Renal cortical epithelial cell (primary cell): Measurements from ENCODE around the gene DOCK6. TPM values are rescaled to one million over a fixed set of nuclear protein-coding genes. Genes with fewer than 3 reads are reported as not detected.

ENCODE experiments used
- DNase-seq: peaks from one replicate; pipeline ENCODE4 v3.0.0-alpha.2; 2011; ENCODE audit warnings: low read depth
- total RNA-seq: library from RNA; depleted of rRNA; stranded (reverse); fragments of >200 nt; gene quantifications from 2 replicates; pipeline ENCODE4 v1.2.3, GENCODE V29; 2014

The DOCK6 gene
- total RNA-seq, 1 donor from 2014 or later: 27.1 TPM

GRCh38 chr19:11244846-11245589 is 17.3 kb downstream of the DOCK6 start:
- DNase-seq: no peak

- DNase-seq: no peak
These were observed 18.5 kb downstream of the DOCK6 start for GRCh38 chr19:11243798-11244169.

DNA sequence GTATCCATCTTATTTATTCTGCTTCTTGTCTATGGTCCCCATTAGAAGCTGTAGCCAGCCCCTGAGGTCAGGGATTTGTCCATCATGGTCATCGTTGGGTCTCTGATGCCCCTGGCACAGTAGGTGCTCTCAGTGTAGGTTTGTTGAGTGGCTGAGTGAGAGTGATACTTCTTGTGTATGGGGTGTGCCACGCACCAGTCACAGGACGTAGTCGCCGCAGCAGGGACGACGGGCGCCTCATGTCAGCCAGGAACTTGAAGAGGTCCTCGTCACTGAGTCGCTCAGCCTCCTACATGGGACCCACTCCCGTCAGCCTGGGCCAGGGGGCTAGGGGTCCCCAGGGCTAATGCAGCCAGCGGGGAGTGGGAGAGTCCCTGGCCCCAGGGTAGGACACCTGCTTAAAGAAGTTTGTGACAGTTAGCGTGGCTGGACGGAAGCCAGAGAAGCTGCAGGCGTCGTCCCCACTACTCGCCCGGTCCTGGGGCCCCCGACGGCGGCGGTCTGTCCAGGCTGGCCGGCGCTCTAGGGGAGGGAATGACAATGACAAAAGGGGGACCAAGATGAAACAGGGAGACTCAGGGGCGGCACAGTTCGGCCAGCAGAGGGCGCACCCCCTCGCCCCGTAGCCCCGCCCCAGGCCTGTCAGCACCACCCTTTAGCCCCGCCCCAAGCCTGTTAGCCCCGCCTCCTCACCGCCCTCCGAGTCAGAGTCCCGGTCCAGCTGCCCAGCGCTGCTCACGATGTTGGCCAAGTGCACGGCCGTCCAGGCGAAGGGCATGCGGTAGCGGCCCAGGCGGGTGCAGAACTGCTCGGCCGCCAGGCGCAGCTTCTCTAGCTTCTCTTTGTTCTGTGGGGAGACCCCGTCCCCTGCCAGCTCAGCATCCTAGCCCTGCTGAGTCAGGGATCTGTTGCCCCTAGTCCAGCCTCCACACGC is 19.2 kb downstream of the DOCK6 start:
- DNase-seq: peak; percentile 45

- no peak for DNase-seq
These were observed 20.3 kb downstream of the DOCK6 start for GRCh38 chr19:11242025-11242424.

- DNase-seq: no peak
These were observed 22.3 kb downstream of the DOCK6 start for GRCh38 chr19:11240008-11240444.

DNA sequence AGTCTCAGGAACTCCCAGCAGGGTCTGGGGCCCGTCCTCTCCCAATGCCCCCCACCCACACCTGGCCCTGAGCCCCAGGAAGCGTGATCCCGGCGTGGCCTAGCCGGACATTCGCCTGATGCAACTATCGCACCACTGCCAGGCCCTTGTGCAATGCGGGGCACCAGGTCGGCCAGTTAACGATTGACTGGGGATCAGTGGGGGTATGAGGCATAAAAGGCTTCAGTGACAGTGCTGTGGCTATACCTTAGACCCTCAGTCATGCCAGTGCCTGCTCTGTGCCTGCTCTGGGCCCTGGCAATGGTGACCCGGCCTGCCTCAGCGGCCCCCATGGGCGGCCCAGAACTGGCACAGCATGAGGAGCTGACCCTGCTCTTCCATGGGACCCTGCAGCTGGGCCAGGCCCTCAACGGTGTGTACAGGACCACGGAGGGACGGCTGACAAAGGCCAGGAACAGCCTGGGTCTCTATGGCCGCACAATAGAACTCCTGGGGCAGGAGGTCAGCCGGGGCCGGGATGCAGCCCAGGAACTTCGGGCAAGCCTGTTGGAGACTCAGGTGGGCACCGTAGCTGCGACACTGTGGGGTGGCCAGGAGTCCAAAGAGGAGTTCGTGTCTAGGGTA is 22.8 kb downstream of the DOCK6 start, which contains the start of gene ANGPTL8:
Gene ANGPTL8, plus strand, starts transcription at position 243 of the 624 bp plus-strand sequence. Its CDS starts 19 bp downstream, at position 262.
- peak; percentile 54 for DNase-seq

DNA sequence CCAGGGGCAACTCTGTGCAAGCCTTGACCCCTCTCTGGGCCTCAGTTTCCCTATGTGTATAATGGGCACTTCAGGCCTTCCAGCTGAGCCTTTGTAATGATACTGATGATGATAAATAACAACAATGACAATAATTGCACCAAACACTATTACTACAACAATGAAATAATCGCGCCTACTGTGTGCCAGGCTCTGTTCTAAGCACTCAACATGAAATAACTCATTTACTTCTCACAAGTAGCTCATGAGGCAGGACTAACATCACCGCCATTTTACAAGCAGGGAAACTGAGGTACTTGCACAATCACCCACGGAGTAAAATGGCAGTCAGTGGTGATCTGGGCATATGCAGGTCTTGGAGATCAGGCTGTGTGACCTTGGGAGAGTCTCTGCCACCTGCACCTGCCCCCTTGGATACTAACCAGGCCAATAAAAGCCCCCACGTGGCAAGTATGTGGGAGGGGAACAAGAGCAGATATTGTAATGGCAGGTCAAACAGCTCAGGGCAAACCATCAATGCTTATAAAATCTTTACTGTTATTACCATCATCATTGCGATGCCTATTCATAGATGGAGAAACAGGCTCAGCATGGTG is 23.4 kb downstream of the DOCK6 start:
- DNase-seq: no peak

GRCh38 chr19:11238041-11238440 is 24.3 kb downstream of the DOCK6 start:
- DNase-seq: no peak

GRCh38 chr19:11237321-11237720 is 25.0 kb downstream of the DOCK6 start:
- DNase-seq: no peak

GRCh38 chr19:11236324-11237301 is 25.7 kb downstream of the DOCK6 start:
- no peak for DNase-seq

DNA sequence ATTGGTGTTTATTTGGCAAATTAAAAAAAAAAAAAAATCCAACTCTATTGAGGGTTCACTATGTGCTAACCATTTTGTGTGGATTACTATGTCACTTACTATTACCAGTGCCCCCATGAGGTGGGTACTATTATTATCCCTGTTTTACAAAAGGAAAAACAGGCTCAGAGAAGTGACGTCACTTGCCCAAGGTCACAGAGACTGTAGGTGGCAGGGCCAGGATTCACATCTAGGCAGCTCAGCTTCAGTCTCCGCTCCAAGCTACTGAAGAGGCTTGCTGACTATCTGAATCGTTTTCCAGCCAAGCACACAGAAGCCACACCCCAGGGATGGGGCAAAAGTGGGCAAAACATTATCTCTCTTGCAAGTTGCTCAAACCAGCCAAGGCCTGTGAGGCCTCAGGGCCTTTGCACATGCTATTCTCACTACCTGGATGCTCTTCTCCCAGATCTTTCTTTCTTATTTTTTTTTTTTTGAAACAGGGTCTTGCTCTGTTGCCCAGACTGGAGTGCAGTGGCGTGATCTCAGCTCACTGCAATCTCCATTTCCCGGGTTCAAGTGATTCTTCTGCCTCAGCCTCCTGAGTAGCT is 27.7 kb downstream of the DOCK6 start:
- DNase-seq: no peak

GRCh38 chr19:11233073-11233472 is 29.3 kb downstream of the DOCK6 start:
- DNase-seq: no peak

- no peak for DNase-seq
These were observed 29.8 kb downstream of the DOCK6 start for GRCh38 chr19:11232555-11232954.

DNA sequence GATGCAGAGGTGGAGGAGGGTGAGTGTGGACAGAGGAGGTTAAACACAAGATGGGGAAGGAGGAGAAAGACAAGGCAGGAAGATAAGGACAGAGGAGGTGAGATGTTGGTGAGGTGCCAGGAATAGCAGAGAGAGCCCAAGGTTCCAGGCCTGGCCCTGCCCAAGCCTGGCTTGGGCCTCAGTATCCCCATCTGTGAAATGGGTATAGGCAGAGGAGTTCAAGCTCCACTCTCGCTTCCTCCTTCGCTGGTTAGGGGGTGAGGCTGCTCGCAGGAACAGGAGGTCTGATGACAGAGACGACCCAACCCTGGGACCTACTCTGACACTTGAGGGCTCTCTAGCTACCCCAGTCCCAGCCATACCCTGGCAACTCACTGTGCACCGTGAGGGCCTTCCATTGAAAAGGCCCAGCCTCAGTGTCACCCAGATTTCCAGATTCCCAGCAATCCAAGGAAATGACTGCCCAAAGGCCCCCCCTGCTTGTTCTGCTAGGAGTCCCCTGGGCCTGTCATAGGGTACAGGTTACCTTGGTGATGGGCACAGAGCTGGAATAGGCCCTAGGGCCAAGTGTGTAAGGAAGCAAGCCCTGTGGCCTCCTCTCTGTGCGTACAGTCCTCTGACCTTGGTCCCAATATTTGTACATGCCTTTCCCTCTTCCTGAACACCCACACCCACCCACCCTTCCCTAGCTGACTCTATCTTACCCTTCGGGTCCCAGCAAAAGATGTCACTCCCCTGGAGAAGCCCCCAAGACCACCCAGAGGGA is 31.5 kb downstream of the DOCK6 start:
- DNase-seq: no peak

- DNase-seq: no peak
These were observed 35.0 kb downstream of the DOCK6 start for GRCh38 chr19:11227195-11227886.

DNA sequence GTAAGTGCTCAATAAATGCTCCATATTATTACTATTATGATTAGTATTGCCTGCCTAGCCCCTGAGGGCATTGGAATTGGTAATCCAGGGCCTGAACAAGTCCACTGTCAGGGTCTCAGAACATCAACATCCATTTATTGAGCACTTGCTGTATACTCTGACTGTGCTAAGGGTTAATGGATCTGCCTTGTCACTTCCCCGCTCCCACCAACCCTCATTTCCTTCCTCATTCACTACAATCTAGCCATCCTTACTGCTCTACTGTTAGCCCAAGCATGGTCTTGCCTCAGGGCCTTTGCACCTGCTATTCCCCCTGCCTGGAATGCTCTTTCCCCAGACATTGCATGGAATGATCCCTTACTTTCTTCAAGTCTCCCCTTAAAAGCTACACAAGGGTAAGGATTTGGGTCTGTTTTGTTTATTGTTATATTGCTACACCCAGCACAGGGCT is 35.6 kb downstream of the DOCK6 start:
- DNase-seq: no peak

DNA sequence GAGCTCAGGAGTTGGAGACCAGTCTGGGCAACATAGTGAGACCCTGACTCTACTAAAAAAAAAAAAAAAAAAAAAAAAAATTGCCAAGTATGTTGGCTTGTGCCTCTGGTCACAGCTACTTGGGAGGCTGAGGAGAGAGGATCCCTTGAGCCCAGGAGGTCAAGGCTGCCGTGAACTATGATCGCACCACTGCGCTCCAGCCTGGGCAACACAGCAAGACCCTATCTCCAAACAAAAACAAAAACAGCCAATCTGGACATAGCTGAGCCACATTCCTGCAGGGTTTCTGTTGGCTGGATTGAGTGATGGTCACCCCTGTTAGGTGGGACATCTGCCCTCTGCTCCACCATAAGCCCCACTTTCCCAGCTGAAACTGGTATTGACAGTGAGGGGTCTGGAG is 36.5 kb downstream of the DOCK6 start:
- no peak for DNase-seq

- DNase-seq: no peak
These were observed 37.2 kb downstream of the DOCK6 start for GRCh38 chr19:11225172-11225571.

- DNase-seq: no peak
These were observed 37.9 kb downstream of the DOCK6 start for GRCh38 chr19:11224429-11224828.
